H1 (cell line): ENCODE results near the gene KLHL18. TPM values are rescaled to one million over a fixed set of nuclear protein-coding genes. Genes with fewer than 3 reads are reported as not detected.

ENCODE experiments used
- RAD21 ChIP-seq, 2 experiments: IDR thresholded peaks in 1 of 2; conservative IDR thresholded peaks in 1 of 2; 2 replicates each; pipeline ENCODE4 v1.6.1; 2011; ENCODE audit warnings: low read depth in 2 of 2, low read length in 2 of 2, improper control_type of control experiment in 1 of 2, inconsistent platforms in 1 of 2, mild to moderate bottlenecking in 1 of 2, moderate library complexity in 1 of 2
- USF2 ChIP-seq: IDR thresholded peaks from 2 replicates; pipeline ENCODE4 v1.6.1; 2011; ENCODE audit warnings: low read length, improper control_type of control experiment
- polyA plus RNA-seq, 7 experiments: library from polyadenylated mRNA; depleted of rRNA in 3 of 7; stranded (reverse) in 5 of 7; unstranded in 2 of 7; fragments of >200 nt in 5 of 7; fragments of 200-250 nt in 2 of 7; gene quantifications; 1 replicate in 5 of 7; 2 replicates in 1 of 7; 4 replicates in 1 of 7; pipeline versions ENCODE4 v1.2.1 to v1.2.3, GENCODE V29; 2011 to 2013; ENCODE audit warnings: missing spikeins in 2 of 7, mixed read lengths in 2 of 7
- total RNA-seq: library from RNA; stranded (reverse); fragmentation: NEBNext Ultra II Directional; extraction: Animal tissue kit (Norgen Biotek cat#: 25700); gene quantifications from 2 replicates; pipeline ENCODE4 v1.2.1, GENCODE V29; 2021

The KLHL18 gene
- total and polyA plus RNA-seq, 2 of the 8 experiments (the other 6 are each of a cell fraction or from before 2014, with no cell fraction given), result 19.9 to 31.7 TPM

- TF ChIP-seq USF2, result no peak
- no peak for TF ChIP-seq RAD21 (IDR thresholded peaks at IDR 0.05 in 1 of 2, conservative IDR thresholded peaks at IDR 0.05 in 1 of 2; ENCODE audit: low read depth in 2 of 2, low read length in 2 of 2)
These were observed 36.2 kb downstream of the KLHL18 start (continued) for GRCh38 chr3:47318916-47319315.
